ENCODE measurements around the gene SLC20A1.

DNA sequence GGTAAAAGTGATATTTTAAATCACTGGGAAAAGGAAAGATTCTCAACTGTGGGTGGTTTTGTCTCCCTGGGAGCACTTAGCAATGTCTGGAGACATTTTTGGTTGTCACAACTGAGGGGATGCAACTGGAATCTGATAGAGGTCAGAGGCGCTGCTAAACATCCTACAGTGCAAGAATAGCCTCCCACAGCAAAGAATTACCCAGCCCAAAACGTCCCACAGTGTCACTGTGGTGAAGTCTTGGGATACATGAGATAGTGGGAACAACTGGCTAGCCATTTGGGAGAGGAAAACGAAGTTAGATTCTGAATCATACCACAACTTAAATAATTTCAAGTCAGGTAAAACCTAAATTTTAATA is 38.7 kb downstream of the SLC20A1 start:
- TF ChIP-seq POLR2A (IDR thresholded peaks at IDR 0.05) (no peak), POLR2AphosphoS5 (IDR thresholded peaks at IDR 0.05) (no peak)
- TF ChIP-seq, protein P1, sequence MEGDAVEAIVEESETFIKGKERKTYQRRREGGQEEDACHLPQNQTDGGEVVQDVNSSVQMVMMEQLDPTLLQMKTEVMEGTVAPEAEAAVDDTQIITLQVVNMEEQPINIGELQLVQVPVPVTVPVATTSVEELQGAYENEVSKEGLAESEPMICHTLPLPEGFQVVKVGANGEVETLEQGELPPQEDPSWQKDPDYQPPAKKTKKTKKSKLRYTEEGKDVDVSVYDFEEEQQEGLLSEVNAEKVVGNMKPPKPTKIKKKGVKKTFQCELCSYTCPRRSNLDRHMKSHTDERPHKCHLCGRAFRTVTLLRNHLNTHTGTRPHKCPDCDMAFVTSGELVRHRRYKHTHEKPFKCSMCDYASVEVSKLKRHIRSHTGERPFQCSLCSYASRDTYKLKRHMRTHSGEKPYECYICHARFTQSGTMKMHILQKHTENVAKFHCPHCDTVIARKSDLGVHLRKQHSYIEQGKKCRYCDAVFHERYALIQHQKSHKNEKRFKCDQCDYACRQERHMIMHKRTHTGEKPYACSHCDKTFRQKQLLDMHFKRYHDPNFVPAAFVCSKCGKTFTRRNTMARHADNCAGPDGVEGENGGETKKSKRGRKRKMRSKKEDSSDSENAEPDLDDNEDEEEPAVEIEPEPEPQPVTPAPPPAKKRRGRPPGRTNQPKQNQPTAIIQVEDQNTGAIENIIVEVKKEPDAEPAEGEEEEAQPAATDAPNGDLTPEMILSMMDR (IDR thresholded peaks at IDR 0.05) = no peak

Measured in prostate gland (tissue), 2 donors.